SK-MEL-5 (cell line): ENCODE results near the gene ARHGAP44. TPM values are rescaled to one million over a fixed set of nuclear protein-coding genes. Genes with fewer than 3 reads are reported as not detected.
"Not testable (repeated sequence)": the region's sequence is repeated elsewhere in the genome, so short reads cannot be mapped to it uniquely, and the experiment has no call there.

Experiments
- DNase-seq: peaks from one replicate; pipeline ENCODE4 v3.0.0-alpha.2; 2016; ENCODE audit warnings: low read depth, low spot score
- in situ Hi-C: cut with HindIII; loops from 2 replicates; pipeline ENCODE4 v1.10.0; 2016; ENCODE audit warnings: low sequenced_read_pairs, high pct_unique_total_duplicates, low pct_unique_long_range_greater_than_20kb
- total RNA-seq: library from RNA; depleted of rRNA; stranded (reverse); fragments of >200 nt; shearing (Covaris generic); gene quantifications from 2 replicates; pipeline ENCODE4 v1.2.3, GENCODE V29; 2014

Gene ARHGAP44
- total RNA-seq, 1 experiment from 2014 or later: 0.18 TPM

GRCh38 chr17:12867726-12868125, 78.4 kb downstream of the ARHGAP44 start:
- no peak for DNase-seq
- in situ Hi-C loops: no loop called here

GRCh38 chr17:12873415-12874125, 84.3 kb downstream of the ARHGAP44 start:
- in situ Hi-C loops, DNase-seq: not testable (repeated sequence)

- in situ Hi-C loops: no loop called here
- DNase-seq: no peak
Observed at GRCh38 chr17:12877953-12878669, 88.8 kb downstream of the ARHGAP44 start.

GRCh38 chr17:12879096-12879495, 89.8 kb downstream of the ARHGAP44 start:
- DNase-seq, in situ Hi-C loops: not testable (repeated sequence)

GRCh38 chr17:12883472-12883871, 94.2 kb downstream of the ARHGAP44 start:
- no peak for DNase-seq
- in situ Hi-C loops: no loop called here

- DNase-seq: no peak
- in situ Hi-C loops: no loop called here
Observed at GRCh38 chr17:12887088-12887487, 97.8 kb downstream of the ARHGAP44 start.

- DNase-seq: no peak
Observed at GRCh38 chr17:12896180-12896785, 107.0 kb downstream of the ARHGAP44 start.

GRCh38 chr17:12898110-12898509, 108.8 kb downstream of the ARHGAP44 start:
- no peak for DNase-seq
- in situ Hi-C loops: no loop called here

More at GRCh38 chr17:12896180-12896785, 107.0 kb downstream of the ARHGAP44 start:
- in situ Hi-C loops: no loop called here

GRCh38 chr17:12899604-12900003, 110.3 kb downstream of the ARHGAP44 start:
- in situ Hi-C loops: no loop called here

GRCh38 chr17:12900474-12900873, 111.2 kb downstream of the ARHGAP44 start:
- in situ Hi-C loops: no loop called here

More at GRCh38 chr17:12899604-12900003, 110.3 kb downstream of the ARHGAP44 start:
- no peak for DNase-seq

GRCh38 chr17:12902046-12902445, 112.7 kb downstream of the ARHGAP44 start:
- no peak for DNase-seq
- in situ Hi-C loops: no loop called here

More at GRCh38 chr17:12900474-12900873, 111.2 kb downstream of the ARHGAP44 start:
- no peak for DNase-seq

- no peak for DNase-seq
- in situ Hi-C loops: no loop called here
Observed at GRCh38 chr17:12907477-12907876, 118.2 kb downstream of the ARHGAP44 start.

- in situ Hi-C loops: no loop called here
- no peak for DNase-seq
Observed at GRCh38 chr17:12909046-12909445, 119.7 kb downstream of the ARHGAP44 start.

- in situ Hi-C loops: no loop called here
Observed at GRCh38 chr17:12909511-12909910, 120.2 kb downstream of the ARHGAP44 start.

GRCh38 chr17:12911239-12911638, 121.9 kb downstream of the ARHGAP44 start:
- no peak for DNase-seq
- in situ Hi-C loops: no loop called here

More at GRCh38 chr17:12909511-12909910, 120.2 kb downstream of the ARHGAP44 start:
- DNase-seq: no peak

GRCh38 chr17:12917399-12917798, 128.1 kb downstream of the ARHGAP44 start:
- no peak for DNase-seq
- in situ Hi-C loops: no loop called here

- no peak for DNase-seq
- in situ Hi-C loops: no loop called here
Observed at GRCh38 chr17:12918142-12918541, 128.8 kb downstream of the ARHGAP44 start.

GRCh38 chr17:12922120-12922519, 132.8 kb downstream of the ARHGAP44 start:
- in situ Hi-C loops: no loop called here
- DNase-seq: no peak
